UCSD-AML1 (cell line): ENCODE measurements around the gene PRRT2.
"Not testable (repeated sequence)": the region's sequence is repeated elsewhere in the genome, so short reads cannot be mapped to it uniquely, and the experiment has no call there.

ENCODE experiments used
- DNase-seq: peaks from one replicate; lab custom pipeline; 2025; ENCODE audit not compliant: unreplicated experiment; lab: John Stamatoyannopoulos, UW

PRRT2 gene

DNA sequence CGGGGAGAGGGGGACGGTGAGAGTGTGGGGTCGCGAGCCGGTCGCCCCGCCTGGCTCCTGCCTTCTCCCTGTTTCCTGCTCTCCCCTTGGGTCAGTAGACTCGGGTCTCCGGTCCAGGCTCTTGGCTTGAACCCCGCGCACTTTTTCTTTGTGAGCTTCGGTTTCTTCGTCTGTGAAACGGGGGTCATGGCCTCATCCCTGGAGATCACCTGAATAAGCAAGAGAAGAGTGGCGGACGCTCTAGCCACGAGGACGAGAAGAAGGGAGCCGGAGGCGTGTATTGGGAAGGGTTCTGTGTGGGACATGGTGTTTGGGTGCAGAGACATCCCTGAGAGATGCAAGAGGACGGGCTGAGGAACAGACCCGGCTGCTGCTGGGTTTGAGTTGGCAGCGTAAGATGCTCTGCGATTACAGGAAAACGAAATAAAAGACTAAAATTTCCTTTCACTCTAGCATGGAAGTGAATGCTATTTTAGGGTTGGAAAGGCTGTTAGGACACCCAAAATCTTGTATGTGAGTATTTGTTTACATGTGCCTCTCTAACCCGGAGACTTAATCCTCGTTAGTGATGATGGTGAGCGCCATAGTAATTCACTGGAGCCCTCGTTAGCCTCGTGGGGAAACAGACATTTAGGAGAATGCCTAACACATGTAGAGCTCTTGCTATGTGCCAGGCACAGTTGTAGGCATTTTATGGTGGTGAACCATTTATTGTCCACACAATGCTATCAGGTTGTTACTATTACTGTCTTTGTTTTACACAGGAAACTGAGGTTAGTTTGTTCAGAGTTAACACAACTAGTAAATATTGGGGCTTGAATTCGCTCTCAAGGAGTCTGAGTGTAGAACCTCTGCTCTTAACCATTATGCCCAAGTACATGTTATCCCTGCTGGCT lies 20.8 kb upstream of the PRRT2 start:
- DNase-seq: no peak

DNA sequence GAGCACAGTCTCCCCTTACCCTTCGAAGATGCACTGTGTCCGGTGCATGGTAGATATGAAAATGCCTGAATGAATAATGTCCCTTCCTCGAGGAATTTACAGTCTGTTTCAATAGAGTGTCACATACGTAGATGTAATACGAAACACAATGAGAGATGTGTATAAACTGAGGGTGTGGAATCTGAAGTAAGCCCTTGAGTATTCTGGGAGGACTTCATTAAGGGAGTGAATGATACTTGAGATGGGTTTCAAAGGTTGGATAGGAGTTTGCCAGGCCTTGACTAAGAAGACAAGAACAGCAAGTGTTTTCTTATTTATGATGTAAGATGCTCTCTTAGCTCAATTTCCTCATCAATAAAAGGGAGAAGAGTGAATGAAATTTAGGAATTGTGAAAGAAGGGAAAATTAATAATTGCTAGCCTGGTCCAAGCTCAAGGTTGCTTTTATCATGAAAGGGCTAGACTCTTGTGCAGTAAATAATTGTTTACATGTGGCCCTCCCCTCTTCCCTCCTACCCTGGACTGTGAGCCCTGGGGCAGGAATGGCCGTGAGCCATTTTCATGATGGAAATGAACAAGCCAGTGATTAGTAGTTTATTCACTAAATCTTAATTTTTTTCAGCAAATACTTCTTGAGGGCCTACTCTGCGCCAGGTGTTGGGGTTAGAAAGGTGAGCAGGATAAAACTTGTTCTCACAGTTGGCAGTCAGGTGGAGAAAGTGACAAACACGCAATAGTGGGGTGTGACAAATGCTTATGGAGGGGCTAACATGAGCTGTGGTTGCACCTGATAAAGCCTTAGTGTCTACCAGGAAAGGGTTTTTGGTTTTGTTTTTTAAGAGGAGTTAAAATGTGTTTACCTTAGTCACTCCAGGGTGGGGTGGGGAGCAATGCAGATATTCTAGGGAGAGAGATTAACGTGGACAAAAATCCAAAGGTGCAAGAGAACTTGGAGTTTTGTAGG lies 19.9 kb upstream of the PRRT2 start:
- no peak for DNase-seq

DNA sequence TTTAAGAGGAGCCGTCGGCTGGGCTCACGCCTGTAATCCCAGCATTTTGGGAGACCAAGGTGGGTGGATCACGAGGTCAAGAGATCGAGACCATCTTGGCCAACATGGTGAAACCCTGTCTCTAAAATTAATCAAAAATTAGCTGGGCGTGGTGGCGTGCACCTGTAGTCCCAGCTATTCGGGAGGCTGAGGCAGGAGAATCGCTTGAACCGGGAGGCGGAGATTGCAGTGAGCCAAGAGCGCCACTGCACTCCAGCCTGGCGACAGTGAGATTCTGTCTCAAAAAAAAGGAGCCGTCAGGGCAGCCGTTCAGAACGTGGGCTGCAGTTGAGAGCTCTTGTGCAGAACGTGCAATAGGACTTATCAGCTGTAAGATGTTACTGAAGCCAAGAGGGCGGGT lies 18.8 kb upstream of the PRRT2 start:
- DNase-seq: not testable (repeated sequence)

DNA sequence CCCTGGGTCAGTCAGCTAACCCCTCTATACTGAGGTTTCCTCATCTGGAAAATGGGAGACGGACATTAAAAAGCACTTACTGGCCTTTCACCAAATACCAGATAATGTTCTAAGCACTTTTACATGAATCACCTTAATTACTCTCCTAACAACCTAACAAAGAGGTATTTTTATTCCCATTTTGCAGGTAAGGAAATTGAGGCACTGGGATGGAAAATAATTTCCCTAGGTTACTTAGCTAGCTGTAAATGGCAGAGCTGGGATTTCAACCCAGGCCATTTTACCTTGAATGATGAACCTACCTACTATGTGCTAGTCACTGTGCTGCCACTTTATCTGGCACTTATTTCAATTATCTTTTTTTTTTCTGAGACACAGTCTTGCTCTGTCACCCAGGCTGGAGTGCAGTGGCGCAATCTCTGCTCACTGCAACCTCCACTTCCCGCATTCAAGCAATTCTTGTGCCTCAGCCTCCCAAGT lies 17.7 kb upstream of the PRRT2 start:
- no peak for DNase-seq

DNA sequence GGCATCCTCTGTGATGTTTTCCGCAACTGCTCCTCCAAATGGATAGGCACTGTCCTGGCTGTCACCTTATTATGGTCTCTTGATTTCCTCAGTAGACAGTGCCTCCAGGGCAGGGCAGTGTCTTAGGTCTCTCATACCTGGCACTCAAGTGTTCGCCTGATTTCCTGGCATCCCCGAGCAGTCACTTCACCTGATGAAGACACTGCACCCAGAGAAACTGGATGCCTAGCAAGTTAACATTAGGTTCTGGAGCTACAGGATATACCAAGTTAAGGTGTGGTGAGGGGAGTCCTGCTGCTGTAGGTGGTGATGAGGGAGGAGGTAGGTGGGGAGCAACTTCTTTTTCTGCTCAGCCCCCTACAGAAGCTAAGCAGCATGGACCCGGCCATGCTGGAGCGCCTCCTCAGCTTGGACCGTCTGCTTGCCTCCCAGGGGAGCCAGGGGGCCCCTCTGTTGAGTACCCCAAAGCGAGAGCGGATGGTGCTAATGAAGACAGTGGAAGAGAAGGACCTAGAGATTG lies 9.5 kb upstream of the PRRT2 start:
- no peak for DNase-seq

DNA sequence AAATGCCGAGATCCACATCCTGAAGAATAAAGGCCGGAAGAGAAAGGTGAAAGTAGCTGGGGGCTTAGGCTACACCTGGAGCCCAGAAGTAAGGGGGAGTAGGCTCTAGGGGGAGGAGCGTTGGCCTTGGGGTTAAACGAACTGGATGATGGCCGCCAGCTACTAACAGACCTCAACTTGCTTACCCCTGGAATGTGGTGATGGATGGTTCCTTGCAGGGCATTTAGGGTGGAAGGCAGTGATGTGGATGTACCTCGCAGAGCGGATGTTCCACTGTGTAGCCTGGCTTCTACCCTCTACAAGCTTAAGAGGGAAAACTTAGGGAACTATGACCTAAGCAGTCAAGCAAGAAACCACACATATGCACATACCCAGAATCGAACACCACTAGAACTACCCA lies 8.0 kb upstream of the PRRT2 start:
- no peak for DNase-seq

DNA sequence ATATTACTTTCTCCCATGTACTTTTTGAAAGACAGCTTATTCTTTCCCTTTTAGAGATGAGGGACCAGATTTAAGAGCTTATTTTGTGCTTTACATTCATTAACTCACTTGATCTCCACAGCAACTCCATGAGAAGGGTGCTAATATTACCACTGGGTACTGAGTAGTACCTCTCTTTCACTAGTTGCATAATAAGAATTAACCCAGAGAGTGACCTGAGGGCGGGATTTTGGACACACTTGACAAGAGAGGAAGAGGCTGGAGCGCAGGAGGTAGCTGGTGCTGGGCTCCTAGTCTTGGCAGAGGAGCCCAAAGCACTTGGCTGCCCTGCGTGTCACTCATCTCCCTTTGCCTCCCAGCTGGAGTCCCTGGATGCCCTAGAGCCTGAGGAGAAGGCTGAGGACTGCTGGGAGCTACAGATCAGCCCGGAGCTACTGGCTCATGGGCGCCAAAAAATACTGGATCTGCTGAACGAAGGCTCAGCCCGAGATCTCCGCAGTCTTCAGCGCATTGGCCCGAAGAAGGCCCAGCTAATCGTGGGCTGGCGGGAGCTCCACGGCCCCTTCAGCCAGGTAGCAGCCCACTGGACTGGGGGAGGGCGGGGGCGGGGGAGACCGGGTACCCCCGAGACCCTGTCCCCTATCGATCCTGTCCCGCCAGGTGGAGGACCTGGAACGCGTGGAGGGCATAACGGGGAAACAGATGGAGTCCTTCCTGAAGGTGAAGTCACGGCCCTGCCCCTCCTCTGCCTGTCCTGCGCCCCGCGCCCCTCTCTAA lies 7.3 kb upstream of the PRRT2 start:
- DNase-seq: no peak

DNA sequence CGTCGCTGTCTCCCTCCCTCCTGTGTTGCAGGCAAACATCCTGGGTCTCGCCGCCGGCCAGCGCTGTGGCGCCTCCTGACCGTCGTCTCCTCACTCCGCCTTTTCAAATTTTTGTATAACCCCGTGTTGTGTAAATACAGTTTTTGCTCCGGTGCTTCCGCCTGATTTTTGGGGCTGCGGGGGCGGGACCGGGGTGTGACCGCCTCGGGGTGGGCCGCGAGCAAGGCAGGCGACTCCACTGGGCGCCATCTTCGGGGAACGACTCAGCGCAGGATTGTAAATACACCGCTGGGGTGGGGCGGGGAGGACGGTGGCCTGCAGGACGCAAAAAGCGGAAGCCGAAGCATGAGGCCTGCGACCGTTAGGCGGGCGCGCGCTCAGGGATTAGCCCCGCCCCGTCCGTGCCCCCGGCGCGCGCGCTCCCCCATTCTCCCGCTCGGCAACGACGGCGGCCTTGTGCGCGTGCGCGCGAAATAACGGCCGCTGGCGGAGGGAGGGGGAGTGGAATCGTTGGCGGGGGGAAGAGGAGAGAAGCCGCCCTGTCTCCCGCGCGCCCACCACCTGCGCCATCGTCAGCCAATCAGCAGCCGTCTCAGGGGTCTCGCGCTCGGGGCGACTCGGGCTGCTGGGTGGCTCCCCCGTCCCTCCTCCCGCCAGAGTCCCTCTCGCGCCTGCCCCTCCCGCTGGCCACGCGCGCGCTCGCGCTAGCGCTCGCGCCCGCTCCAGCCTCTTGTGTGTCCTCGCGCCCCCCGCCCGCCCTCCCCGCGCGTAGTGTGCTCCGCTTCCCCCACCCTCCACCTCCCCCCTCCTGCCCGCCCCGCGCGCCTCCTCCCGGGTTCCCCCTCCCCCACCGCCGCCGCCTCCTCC lies 6.5 kb upstream of the PRRT2 start:
- DNase-seq: peak; percentile 97

DNA sequence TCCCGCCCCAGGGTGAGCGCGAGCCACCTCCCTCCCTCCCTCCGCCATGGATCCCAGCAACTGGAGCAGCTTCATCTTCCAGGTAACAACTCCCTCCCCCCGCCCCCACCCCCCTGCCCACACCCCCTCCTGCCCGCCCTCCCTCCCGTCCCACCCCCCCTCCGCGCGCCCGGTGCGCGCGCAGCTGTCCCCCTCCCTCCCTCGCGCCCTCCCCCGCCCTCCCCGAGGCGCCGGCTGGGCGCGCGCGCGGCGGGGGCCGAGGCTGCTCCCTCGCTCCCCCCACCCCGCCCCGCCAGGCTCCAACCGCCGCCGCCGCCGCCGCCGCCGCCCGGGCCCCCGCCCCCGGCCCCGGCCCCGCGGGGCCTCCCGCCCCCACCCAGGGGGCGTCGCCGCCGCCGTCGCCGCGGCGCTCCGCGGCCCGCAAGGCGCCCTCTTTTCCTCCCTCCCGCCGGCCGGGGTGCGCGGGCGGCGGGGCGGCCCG lies 5.9 kb upstream of the PRRT2 start, which contains the start of gene MAZ:
Gene MAZ (plus strand): TSS at position 431 of the 481 bp plus-strand sequence. CDS start 173 bp downstream, outside the sequence.
- DNase-seq: peak; percentile 88

DNA sequence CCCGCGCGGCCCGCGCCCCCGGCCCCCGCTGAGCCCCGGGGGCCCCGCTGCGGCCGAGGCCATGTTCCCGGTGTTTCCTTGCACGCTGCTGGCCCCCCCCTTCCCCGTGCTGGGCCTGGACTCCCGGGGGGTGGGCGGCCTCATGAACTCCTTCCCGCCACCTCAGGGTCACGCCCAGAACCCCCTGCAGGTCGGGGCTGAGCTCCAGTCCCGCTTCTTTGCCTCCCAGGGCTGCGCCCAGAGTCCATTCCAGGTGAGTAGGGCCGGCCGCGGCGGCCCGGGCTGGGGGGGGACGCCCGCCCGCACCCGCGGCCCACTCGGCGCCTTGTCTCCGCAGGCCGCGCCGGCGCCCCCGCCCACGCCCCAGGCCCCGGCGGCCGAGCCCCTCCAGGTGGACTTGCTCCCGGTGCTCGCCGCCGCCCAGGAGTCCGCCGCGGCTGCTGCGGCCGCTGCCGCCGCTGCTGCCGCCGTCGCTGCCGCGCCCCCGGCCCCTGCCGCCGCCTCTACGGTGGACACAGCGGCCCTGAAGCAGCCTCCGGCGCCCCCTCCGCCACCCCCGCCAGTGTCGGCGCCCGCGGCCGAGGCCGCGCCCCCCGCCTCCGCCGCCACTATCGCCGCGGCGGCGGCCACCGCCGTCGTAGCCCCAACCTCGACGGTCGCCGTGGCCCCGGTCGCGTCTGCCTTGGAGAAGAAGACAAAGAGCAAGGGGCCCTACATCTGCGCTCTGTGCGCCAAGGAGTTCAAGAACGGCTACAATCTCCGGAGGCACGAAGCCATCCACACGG lies 5.2 kb upstream of the PRRT2 start:
- DNase-seq: peak; percentile 44

DNA sequence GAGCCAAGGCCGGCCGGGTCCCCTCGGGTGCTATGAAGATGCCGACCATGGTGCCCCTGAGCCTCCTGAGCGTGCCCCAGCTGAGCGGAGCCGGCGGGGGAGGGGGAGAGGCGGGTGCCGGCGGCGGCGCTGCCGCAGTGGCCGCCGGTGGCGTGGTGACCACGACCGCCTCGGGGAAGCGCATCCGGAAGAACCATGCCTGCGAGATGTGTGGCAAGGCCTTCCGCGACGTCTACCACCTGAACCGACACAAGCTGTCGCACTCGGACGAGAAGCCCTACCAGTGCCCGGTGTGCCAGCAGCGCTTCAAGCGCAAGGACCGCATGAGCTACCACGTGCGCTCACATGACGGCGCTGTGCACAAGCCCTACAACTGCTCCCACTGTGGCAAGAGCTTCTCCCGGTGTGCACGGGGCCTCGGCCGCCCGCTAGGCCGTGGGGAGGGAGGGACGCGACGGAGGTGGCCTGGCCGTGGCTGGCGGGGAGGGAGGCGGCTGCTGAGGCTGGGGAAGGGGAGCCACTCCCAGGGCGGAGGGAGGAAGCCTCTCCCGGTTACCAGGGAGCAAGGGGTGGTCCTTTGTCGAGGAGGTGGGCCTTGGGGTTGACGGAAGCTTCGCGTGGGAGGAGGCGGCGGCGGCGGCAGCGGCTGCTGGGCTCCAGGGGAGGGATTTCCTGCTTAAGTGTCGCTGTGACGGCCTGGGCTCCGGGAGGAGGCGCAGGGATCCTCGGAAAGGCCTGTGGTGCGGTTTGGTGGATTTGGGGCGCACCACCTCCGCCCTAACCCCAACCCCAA lies 4.4 kb upstream of the PRRT2 start:
- DNase-seq: peak; percentile 94

DNA sequence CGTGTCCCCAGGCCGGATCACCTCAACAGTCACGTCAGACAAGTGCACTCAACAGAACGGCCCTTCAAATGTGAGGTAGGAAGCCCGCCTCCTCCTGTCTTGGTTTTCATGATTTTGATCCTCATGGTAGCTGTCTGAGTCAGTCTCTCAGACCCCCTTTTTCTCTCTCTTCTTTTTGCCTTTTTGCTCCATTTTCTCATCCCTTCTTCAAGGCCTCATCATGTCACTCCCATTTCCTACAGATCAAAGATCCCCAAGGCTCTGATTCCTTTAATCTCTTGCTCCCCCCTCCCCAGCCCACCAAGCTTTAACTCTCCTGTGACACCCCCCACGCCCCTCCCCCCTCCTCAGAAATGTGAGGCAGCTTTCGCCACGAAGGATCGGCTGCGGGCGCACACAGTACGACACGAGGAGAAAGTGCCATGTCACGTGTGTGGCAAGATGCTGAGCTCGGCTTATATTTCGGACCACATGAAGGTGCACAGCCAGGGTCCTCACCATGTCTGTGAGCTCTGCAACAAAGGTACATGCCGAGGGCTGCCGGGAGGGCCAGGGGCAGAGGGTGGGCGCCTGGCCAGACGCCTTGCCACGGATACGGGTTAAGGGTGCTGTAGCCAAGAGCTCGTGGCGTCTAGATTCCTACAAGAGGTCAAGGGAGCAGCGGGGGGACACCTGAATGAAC lies 3.6 kb upstream of the PRRT2 start:
- DNase-seq: no peak

DNA sequence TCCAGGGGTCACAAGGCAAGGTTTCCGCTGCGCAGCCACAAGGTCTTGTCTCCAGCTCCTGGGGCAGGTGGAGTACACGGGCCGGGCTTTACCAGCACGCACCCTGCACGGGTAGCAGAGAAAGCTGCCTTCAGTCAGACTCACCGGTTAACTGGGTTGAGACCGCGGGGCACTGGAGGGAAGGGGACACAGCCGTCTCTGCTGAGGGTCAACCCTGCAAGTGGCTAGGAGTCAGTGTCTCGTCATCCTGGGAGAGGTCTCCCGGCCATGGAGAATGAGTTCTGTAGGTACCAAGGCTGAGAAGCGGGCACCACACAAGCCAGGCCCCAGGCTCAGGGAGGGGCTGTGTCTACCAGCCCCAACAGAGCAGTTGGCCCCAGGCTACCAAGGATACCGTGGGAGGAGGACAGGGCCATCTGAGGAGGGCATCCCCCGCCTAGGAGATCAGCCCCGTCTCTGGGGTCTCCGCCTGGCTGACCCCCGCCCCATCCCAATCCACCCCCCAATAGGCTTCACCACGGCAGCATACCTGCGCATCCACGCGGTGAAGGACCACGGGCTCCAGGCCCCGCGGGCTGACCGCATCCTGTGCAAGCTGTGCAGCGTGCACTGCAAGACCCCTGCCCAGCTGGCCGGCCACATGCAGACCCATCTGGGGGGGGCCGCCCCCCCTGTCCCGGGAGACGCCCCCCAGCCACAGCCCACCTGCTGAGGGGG lies 2.8 kb upstream of the PRRT2 start:
- no peak for DNase-seq

DNA sequence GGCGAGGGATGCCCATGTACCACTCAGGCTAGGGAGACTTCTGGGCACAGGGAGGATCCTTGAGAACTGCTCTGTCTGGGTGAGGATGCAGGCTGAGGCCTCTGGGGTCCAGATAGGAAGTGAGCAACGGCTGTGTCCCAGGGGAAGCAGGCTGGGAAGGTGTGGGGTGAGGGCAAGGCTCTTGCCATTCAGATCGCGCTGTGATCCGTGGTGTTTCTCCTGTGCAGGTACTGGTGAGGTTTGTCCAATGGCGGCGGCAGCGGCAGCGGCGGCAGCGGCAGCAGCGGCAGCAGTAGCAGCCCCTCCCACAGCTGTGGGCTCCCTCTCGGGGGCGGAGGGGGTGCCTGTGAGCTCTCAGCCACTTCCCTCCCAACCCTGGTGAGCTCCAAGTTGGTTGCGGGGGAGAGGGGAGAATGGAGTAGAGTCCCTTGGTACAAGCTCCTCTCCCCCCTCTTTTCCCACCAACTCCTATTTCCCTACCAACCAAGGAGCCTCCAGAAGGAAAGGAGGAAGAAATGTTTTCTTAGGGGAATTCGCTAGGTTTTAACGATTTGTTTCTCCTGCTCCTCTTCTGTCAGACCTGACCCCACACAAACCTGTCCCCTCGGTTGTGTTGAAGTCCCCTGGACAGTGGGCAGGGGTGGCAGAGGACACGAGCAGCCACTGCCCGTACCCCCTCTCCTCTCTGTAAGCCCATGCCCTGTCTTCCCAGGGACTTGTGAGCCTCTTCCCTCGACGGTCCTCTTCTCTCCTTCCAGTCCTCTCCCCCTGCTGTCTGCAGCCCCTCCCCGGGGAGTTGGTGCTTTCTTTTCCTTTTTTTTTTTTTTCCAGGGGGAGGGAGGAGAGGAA lies 1.9 kb upstream of the PRRT2 start:
- no peak for DNase-seq

DNA sequence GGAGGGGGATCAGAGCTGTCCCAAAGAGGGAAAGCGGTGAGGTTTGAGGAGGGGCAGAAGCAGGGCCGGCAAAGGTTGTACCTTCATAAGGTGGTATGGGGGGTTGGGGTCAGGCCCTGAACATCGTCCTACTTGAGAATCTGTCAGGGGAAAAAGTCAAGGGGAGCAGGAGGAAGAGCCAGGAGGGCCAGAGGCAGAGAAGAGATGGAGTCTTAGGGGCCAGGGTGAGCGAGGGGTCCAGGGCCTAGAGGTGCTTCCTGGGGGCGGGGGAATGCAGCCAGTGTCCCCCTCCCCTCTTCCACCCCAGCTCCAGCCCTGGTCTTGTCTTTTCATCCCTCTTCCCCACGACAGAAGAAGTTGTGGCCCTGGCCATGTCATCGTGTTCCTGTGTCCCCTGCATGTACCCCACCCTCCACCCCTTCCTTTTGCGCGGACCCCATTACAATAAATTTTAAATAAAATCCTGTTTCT lies 1.3 kb upstream of the PRRT2 start:
- DNase-seq: no peak
